NT2/D1 (cell line): ENCODE results near the gene MMEL1.

ENCODE experiments used
- DNase-seq: peaks from one replicate; pipeline ENCODE4 v3.0.0-alpha.2; 2011; ENCODE audit warnings: low read depth, low spot score
- H3K27me3 ChIP-seq: 2 replicates; pipeline ENCODE4 v1.6.0; 2011; ENCODE audit warnings: mild to moderate bottlenecking; ENCODE audit not compliant: insufficient read length, insufficient read depth
- H3K36me3 ChIP-seq: 2 replicates; pipeline ENCODE4 v1.6.1; 2011; ENCODE audit warnings: mild to moderate bottlenecking, low read length, mixed read lengths; ENCODE audit not compliant: insufficient read depth, insufficient read length
- H3K4me1 ChIP-seq: 2 replicates; pipeline ENCODE4 v1.5.1; 2011; ENCODE audit not compliant: insufficient read depth, insufficient read length
- H3K4me3 ChIP-seq: 2 replicates; pipeline ENCODE4 v1.5.1; 2011; ENCODE audit warnings: low read depth; ENCODE audit not compliant: insufficient read length
- H3K9ac ChIP-seq: 2 replicates; pipeline ENCODE4 v1.6.0; 2011; ENCODE audit warnings: low read depth; ENCODE audit not compliant: insufficient read length
- H3K9me3 ChIP-seq: 2 replicates; pipeline ENCODE4 v1.5.1; 2011; ENCODE audit warnings: mild to moderate bottlenecking, low read length; ENCODE audit not compliant: insufficient read depth
- SUZ12 ChIP-seq: IDR thresholded peaks from 2 replicates; pipeline ENCODE4 v1.6.1; 2011; ENCODE audit not compliant: insufficient read length, insufficient read depth; ENCODE audit errors: extremely low read depth
- YY1 ChIP-seq: IDR thresholded peaks from 2 replicates; pipeline ENCODE4 v1.6.1; 2011; ENCODE audit not compliant: insufficient read length, insufficient read depth
- ZNF274 ChIP-seq: IDR thresholded peaks from 2 replicates; pipeline ENCODE4 v1.6.1; 2011; ENCODE audit warnings: mild to moderate bottlenecking, low read depth, low read length

MMEL1 gene

GRCh38 chr1:2548068-2548589 lies 84.7 kb downstream of the MMEL1 start:
- Histone ChIP-seq H3K4me1 (peaks cover 15% of the 10 kb centered on the region), H3K4me3 (no peak overlapping the region), H3K27me3 (peaks cover 5% of the 10 kb centered on the region), H3K36me3 (no peaks in the 10 kb centered on the region), H3K9ac (peak overlapping the region; percentile 64), H3K9me3 (no peaks in the 10 kb centered on the region)
- DNase-seq, result no peak
- TF ChIP-seq SUZ12, result no peak
- TF ChIP-seq ZNF274, result no peak
- no peak for TF ChIP-seq YY1

- TF ChIP-seq SUZ12 (no peak), ZNF274 (no peak), YY1 (peak; percentile 53)
These were observed 85.4 kb downstream of the MMEL1 start for GRCh38 chr1:2547210-2548067.

GRCh38 chr1:2546515-2547209 lies 86.2 kb downstream of the MMEL1 start:
- no peaks in the 10 kb centered on the region for H3K9me3 ChIP-seq
- peak overlapping the region; percentile 85 for H3K9ac ChIP-seq
- peaks cover 18% of the 10 kb centered on the region for H3K27me3 ChIP-seq
- peaks cover 19% of the 10 kb centered on the region for H3K4me1 ChIP-seq
- DNase-seq, result no peak
- peak overlapping the region; percentile 61 for H3K4me3 ChIP-seq
- TF ChIP-seq SUZ12 (no peak), YY1 (no peak), ZNF274 (no peak)
- no peaks in the 10 kb centered on the region for H3K36me3 ChIP-seq

More at GRCh38 chr1:2547210-2548067, 85.4 kb downstream of the MMEL1 start:
- no peak for DNase-seq
- Histone ChIP-seq H3K4me3 (peak overlapping the region; percentile 61), H3K9ac (peak overlapping the region; percentile 85), H3K36me3 (no peaks in the 10 kb centered on the region), H3K4me1 (peaks cover 19% of the 10 kb centered on the region), H3K9me3 (no peaks in the 10 kb centered on the region), H3K27me3 (peaks cover 10% of the 10 kb centered on the region)

- peak overlapping the region; percentile 85 for H3K9ac ChIP-seq
- no peak for TF ChIP-seq ZNF274
- TF ChIP-seq SUZ12, result no peak
- TF ChIP-seq YY1, result no peak
- peak; percentile 79 for DNase-seq
- H3K27me3 ChIP-seq, result peaks cover 25% of the 10 kb centered on the region
- no peaks in the 10 kb centered on the region for H3K9me3 ChIP-seq
- H3K4me1 ChIP-seq, result peaks cover 21% of the 10 kb centered on the region
- H3K4me3 ChIP-seq, result peak overlapping the region; percentile 61
- no peaks in the 10 kb centered on the region for H3K36me3 ChIP-seq
These were observed 86.9 kb downstream of the MMEL1 start for GRCh38 chr1:2545754-2546514.

GRCh38 chr1:2544875-2545640 lies 87.8 kb downstream of the MMEL1 start:
- no peaks in the 10 kb centered on the region for H3K36me3 ChIP-seq
- no peak overlapping the region for H3K4me3 ChIP-seq
- no peaks in the 10 kb centered on the region for H3K9me3 ChIP-seq
- peak overlapping the region; percentile 50 for H3K9ac ChIP-seq
- DNase-seq, result no peak
- TF ChIP-seq ZNF274 (no peak), SUZ12 (no peak), YY1 (no peak)
- peaks cover 30% of the 10 kb centered on the region for H3K27me3 ChIP-seq
- peaks cover 21% of the 10 kb centered on the region for H3K4me1 ChIP-seq

GRCh38 chr1:2544093-2544874 lies 88.5 kb downstream of the MMEL1 start:
- Histone ChIP-seq H3K4me3 (no peak overlapping the region), H3K9me3 (no peaks in the 10 kb centered on the region), H3K4me1 (peaks cover 21% of the 10 kb centered on the region), H3K27me3 (peaks cover 37% of the 10 kb centered on the region), H3K9ac (peak overlapping the region; percentile 26), H3K36me3 (no peaks in the 10 kb centered on the region)
- no peak for DNase-seq
- TF ChIP-seq ZNF274, result no peak
- TF ChIP-seq YY1, result no peak
- no peak for TF ChIP-seq SUZ12
